ENCODE results near the gene NT5C1A. TPM values are rescaled to one million over a fixed set of nuclear protein-coding genes. Genes with fewer than 3 reads are reported as not detected.

NT5C1A gene
- total RNA-seq, 1 experiment from 2014 or later, result not detected

Other genes with a start within 250 kb of the NT5C1A start
- gene BMP8A, start 180.5 kb downstream of the NT5C1A start, total RNA-seq (2014; rRNA removed; shearing (Covaris generic)), result 0.05 TPM in 1 of 2 replicates, not detected in the other
- gene PABPC4, start 95.3 kb downstream of the NT5C1A start, total RNA-seq (2014; rRNA removed; shearing (Covaris generic)), result 166 and 191 TPM in 2 replicates
- gene HEYL, start 32.5 kb downstream of the NT5C1A start, total RNA-seq (2014; rRNA removed; shearing (Covaris generic)), result 0.05 and 0.16 TPM in 2 replicates
- not detected in 2 replicates for gene HPCAL4, start 19.3 kb upstream of the NT5C1A start, total RNA-seq (2014; rRNA removed; shearing (Covaris generic))
- gene PPIE, start 66.8 kb upstream of the NT5C1A start, total RNA-seq (2014; rRNA removed; shearing (Covaris generic)), result 34.8 and 38.8 TPM in 2 replicates
- 3.4 and 4.6 TPM in 2 replicates for gene OXCT2, start 99.2 kb upstream of the NT5C1A start, total RNA-seq (2014; rRNA removed; shearing (Covaris generic))
- 2.9 and 3.5 TPM in 2 replicates for gene BMP8B, start 116.8 kb upstream of the NT5C1A start, total RNA-seq (2014; rRNA removed; shearing (Covaris generic))
- gene TRIT1, start 211.4 kb upstream of the NT5C1A start, total RNA-seq (2014; rRNA removed; shearing (Covaris generic)), result 25.1 and 27.9 TPM in 2 replicates
- gene MYCL, start 229.8 kb upstream of the NT5C1A start, total RNA-seq (2014; rRNA removed; shearing (Covaris generic)), result 11.6 and 12.4 TPM in 2 replicates